GM23248 (cell line): Measurements from ENCODE around the gene DPP10. TPM values are rescaled to one million over a fixed set of nuclear protein-coding genes. Genes with fewer than 3 reads are reported as not detected.

ENCODE experiments used
- DNase-seq: peaks from one replicate; pipeline ENCODE4 v3.0.0-alpha.2; 2015
- H2AFZ ChIP-seq: fragments of 200-600 bp; sonication (generic); 2 replicates; pipeline ENCODE4 v1.6.1; 2016; ENCODE audit warnings: antibody characterized with exemption
- H3F3A ChIP-seq: fragments of 200-600 bp; sonication (generic); 2 replicates; pipeline ENCODE4 v1.6.1; 2016; ENCODE audit warnings: mild to moderate bottlenecking, antibody characterized with exemption, mixed run types; ENCODE audit not compliant: insufficient read depth
- H3K27ac ChIP-seq: fragments of 200-600 bp; sonication (generic); 2 replicates; pipeline ENCODE4 v1.5.1; 2016; ENCODE audit warnings: mild to moderate bottlenecking
- H3K27me3 ChIP-seq: fragments of 200-600 bp; sonication (generic); replicated peaks from 2 replicates; pipeline ENCODE4 v1.6.1; 2016; ENCODE audit warnings: mild to moderate bottlenecking; ENCODE audit not compliant: insufficient read depth
- H3K36me3 ChIP-seq: fragments of 200-600 bp; sonication (generic); 2 replicates; pipeline ENCODE4 v1.6.1; 2016; ENCODE audit warnings: low read depth, mild to moderate bottlenecking
- H3K4me1 ChIP-seq: fragments of 200-600 bp; sonication (generic); 2 replicates; pipeline ENCODE4 v1.6.1; 2016; ENCODE audit warnings: mild to moderate bottlenecking; ENCODE audit not compliant: insufficient read depth
- H3K4me2 ChIP-seq: fragments of 200-600 bp; sonication (generic); one replicate; pipeline ENCODE4 v1.6.1; 2016; ENCODE audit warnings: mild to moderate bottlenecking; ENCODE audit not compliant: unreplicated experiment
- H3K4me3 ChIP-seq: fragments of 200-600 bp; sonication (generic); 2 replicates; pipeline ENCODE4 v1.5.1; 2016; ENCODE audit warnings: mild to moderate bottlenecking
- H3K79me2 ChIP-seq: fragments of 200-600 bp; sonication (generic); 2 replicates; pipeline ENCODE4 v1.6.1; 2016; ENCODE audit warnings: mild to moderate bottlenecking; ENCODE audit not compliant: insufficient read depth
- H3K9ac ChIP-seq: fragments of 200-600 bp; sonication (generic); 2 replicates; pipeline ENCODE4 v1.6.1; 2016; ENCODE audit warnings: mild to moderate bottlenecking
- H3K9me2 ChIP-seq: fragments of 200-600 bp; sonication (generic); 2 replicates; pipeline ENCODE4 v1.6.1; 2016; ENCODE audit warnings: mixed run types, mild to moderate bottlenecking, moderate library complexity; ENCODE audit not compliant: insufficient read depth
- H3K9me3 ChIP-seq: fragments of 200-600 bp; sonication (generic); one replicate; pipeline ENCODE4 v1.6.1; 2017; ENCODE audit warnings: low read depth
- H4K20me1 ChIP-seq: fragments of 200-600 bp; sonication (generic); 2 replicates; pipeline ENCODE4 v1.6.0; 2016; ENCODE audit not compliant: insufficient read depth
- EZH2 ChIP-seq: fragments of 200-600 bp; sonication (generic); IDR thresholded peaks from 2 replicates; pipeline ENCODE4 v1.6.1; 2018; ENCODE audit warnings: antibody characterized with exemption, mild to moderate bottlenecking; ENCODE audit not compliant: insufficient read depth, poor library complexity, severe bottlenecking
- EZH2phosphoT487 ChIP-seq: fragments of 200-600 bp; sonication (generic); IDR thresholded peaks from 2 replicates; pipeline ENCODE4 v1.6.1; 2018; ENCODE audit warnings: antibody characterized with exemption, moderate library complexity, mild to moderate bottlenecking, low read depth; ENCODE audit not compliant: insufficient read depth
- WGBS, 2 experiments: methylation state at CpG; one replicate each; pipeline ENCODE4 v1.1.6; 2015 to 2017; ENCODE audit warnings: low lambda C conversion rate in 2 of 2, low coverage in 1 of 2; ENCODE audit errors: missing lambda C conversion rate in 2 of 2; 5-methylcytosine and 5-hydroxymethylcytosine counted together
- in situ Hi-C: fragments of 300-500 bp; cut with MboI; formaldehyde crosslinking; loops from 2 replicates; pipeline ENCODE4 v1.15.0; 2020
- polyA plus RNA-seq: library from polyadenylated mRNA; unstranded; fragments of >200 nt; fragmentation: Nextera tagmentation; extraction: Ambion mirVana; gene quantifications from 2 replicates; pipeline ENCODE4 v1.2.1, GENCODE V29; 2016
- total RNA-seq: library from RNA; depleted of rRNA; stranded (reverse); fragments of >200 nt; shearing (Covaris generic); gene quantifications from 2 replicates; pipeline ENCODE4 v1.2.3, GENCODE V29; 2014

The DPP10 gene
- total and polyA plus RNA-seq, 2 experiments from 2014 or later: not detected

GRCh38 chr2:115194623-115195022 is 752.2 kb downstream of the DPP10 start:
- no peak overlapping the region for H3K4me2 ChIP-seq
- H3F3A ChIP-seq: no peaks in the 10 kb centered on the region
- WGBS, 2 experiments: 33 to 44% methylated on average over 6 of the region's 6 CpGs
- no peak overlapping the region for H3K27ac ChIP-seq
- H3K9ac ChIP-seq: no peak overlapping the region
- no peaks in the 10 kb centered on the region for H3K79me2 ChIP-seq
- no peaks in the 10 kb centered on the region for H3K4me1 ChIP-seq
- H3K27me3 ChIP-seq: no peaks in the 10 kb centered on the region
- in situ Hi-C loops: no loop called here
- no peaks in the 10 kb centered on the region for H3K9me3 ChIP-seq
- no peak for DNase-seq
- no peaks in the 10 kb centered on the region for H3K36me3 ChIP-seq
- H4K20me1 ChIP-seq: no peaks in the 10 kb centered on the region
- no peak overlapping the region for H3K4me3 ChIP-seq
- H2AFZ ChIP-seq: no peak overlapping the region
- TF ChIP-seq EZH2 (no peak), EZH2phosphoT487 (no peak)
- H3K9me2 ChIP-seq: no peaks in the 10 kb centered on the region

- no peak for DNase-seq
- Histone ChIP-seq H3K4me2 (no peak overlapping the region), H3K4me3 (no peak overlapping the region), H3K9ac (no peak overlapping the region), H3K27me3 (no peaks in the 10 kb centered on the region), H3K4me1 (no peaks in the 10 kb centered on the region), H2AFZ (no peak overlapping the region), H3K36me3 (no peaks in the 10 kb centered on the region), H3K79me2 (no peaks in the 10 kb centered on the region), H3F3A (no peaks in the 10 kb centered on the region), H3K27ac (no peak overlapping the region), H4K20me1 (no peaks in the 10 kb centered on the region), H3K9me2 (no peaks in the 10 kb centered on the region), H3K9me3 (no peaks in the 10 kb centered on the region)
- TF ChIP-seq EZH2phosphoT487 (no peak), EZH2 (no peak)
- in situ Hi-C loops: no loop called here
These were observed 754.1 kb downstream of the DPP10 start for GRCh38 chr2:115196587-115196986.

DNA sequence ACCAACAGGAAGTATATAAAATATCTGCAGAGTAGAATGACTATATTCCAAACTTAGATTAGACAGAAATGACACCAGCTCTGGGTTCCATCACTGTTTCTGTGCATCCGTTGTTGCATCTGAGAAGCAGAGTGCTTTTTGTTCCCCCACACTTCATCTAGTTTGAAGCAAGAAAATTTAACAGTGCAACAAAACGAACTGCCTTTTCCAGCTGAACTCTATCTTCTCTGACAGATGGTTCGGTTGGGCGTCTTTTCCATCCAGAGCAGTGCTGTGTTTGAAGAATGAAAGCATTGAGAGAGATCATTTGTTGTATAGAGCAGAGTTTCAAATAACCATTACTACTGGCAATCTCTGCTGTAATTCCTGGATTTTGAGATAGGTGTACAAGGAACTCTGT is 757.5 kb downstream of the DPP10 start:
- Histone ChIP-seq H3K36me3 (no peaks in the 10 kb centered on the region), H3K9ac (no peak overlapping the region), H3K27me3 (no peaks in the 10 kb centered on the region), H3K9me2 (no peaks in the 10 kb centered on the region), H3F3A (no peaks in the 10 kb centered on the region), H3K4me2 (no peak overlapping the region), H3K4me1 (no peaks in the 10 kb centered on the region), H4K20me1 (no peaks in the 10 kb centered on the region), H2AFZ (no peak overlapping the region), H3K4me3 (no peak overlapping the region), H3K9me3 (no peaks in the 10 kb centered on the region), H3K27ac (no peak overlapping the region), H3K79me2 (no peaks in the 10 kb centered on the region)
- no peak for TF ChIP-seq EZH2phosphoT487
- no peak for TF ChIP-seq EZH2
- 0 to 3% methylated on average over 4 of the region's 4 CpGs for WGBS, 2 experiments
- in situ Hi-C loops: no loop called here
- no peak for DNase-seq

GRCh38 chr2:115201386-115201785 is 758.9 kb downstream of the DPP10 start:
- Histone ChIP-seq H3K9ac (no peak overlapping the region), H3K4me3 (no peak overlapping the region), H3K9me2 (no peaks in the 10 kb centered on the region), H3K4me1 (no peaks in the 10 kb centered on the region), H3K4me2 (no peak overlapping the region), H3K27ac (no peak overlapping the region), H3K36me3 (no peaks in the 10 kb centered on the region), H3K9me3 (no peaks in the 10 kb centered on the region), H3K27me3 (no peaks in the 10 kb centered on the region), H4K20me1 (no peaks in the 10 kb centered on the region), H3K79me2 (no peaks in the 10 kb centered on the region), H3F3A (no peaks in the 10 kb centered on the region), H2AFZ (no peak overlapping the region)
- DNase-seq: no peak
- in situ Hi-C loops: no loop called here
- 24 to 28% methylated on average over 4 of the region's 4 CpGs for WGBS, 2 experiments
- TF ChIP-seq EZH2 (no peak), EZH2phosphoT487 (no peak)

DNA sequence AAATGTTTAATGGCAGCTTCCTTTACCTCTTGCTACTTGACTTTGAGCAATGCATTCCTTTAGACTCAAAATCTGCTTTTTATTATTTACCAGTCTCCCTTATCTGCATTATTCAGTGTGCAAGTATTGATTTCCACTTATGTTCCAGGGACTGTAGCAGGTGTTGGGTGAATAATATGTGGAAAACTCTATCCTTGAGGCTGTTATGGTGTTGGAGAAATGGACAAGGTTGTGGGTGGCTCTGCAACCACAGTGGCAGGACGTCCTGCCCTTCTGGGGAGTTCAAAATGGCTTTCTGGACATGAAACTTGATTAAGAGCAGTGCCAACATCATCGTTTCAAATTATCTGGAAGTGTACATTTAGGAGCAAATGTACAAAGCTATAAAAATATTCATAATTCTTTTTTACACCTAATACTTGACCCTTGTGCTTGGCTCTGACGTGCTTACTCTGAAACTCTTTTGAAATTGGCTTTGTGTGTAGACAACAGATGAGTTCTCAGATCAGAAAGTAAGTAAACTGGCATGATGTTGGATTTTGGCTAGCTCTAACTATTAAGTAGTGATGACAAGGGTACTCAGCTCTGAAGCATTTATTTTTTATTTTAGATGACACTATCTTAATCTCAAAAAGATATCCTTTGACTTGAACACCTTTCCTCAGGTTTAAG is 766.2 kb downstream of the DPP10 start:
- in situ Hi-C loops: no loop called here
- H3F3A ChIP-seq: no peaks in the 10 kb centered on the region
- no peak overlapping the region for H3K4me3 ChIP-seq
- no peak for DNase-seq
- no peak for TF ChIP-seq EZH2
- no peak for TF ChIP-seq EZH2phosphoT487
- H3K4me1 ChIP-seq: no peaks in the 10 kb centered on the region
- H3K9me2 ChIP-seq: no peaks in the 10 kb centered on the region
- 0 to 4% methylated on average over 3 of the region's 3 CpGs for WGBS, 2 experiments
- H2AFZ ChIP-seq: no peak overlapping the region
- no peaks in the 10 kb centered on the region for H3K36me3 ChIP-seq
- no peak overlapping the region for H3K27ac ChIP-seq
- H3K4me2 ChIP-seq: no peak overlapping the region
- no peaks in the 10 kb centered on the region for H3K79me2 ChIP-seq
- no peak overlapping the region for H3K9ac ChIP-seq
- H3K9me3 ChIP-seq: no peaks in the 10 kb centered on the region
- no peaks in the 10 kb centered on the region for H4K20me1 ChIP-seq
- H3K27me3 ChIP-seq: no peaks in the 10 kb centered on the region
